ENCODE results near the gene SLCO2A1.

SLCO2A1 gene

DNA sequence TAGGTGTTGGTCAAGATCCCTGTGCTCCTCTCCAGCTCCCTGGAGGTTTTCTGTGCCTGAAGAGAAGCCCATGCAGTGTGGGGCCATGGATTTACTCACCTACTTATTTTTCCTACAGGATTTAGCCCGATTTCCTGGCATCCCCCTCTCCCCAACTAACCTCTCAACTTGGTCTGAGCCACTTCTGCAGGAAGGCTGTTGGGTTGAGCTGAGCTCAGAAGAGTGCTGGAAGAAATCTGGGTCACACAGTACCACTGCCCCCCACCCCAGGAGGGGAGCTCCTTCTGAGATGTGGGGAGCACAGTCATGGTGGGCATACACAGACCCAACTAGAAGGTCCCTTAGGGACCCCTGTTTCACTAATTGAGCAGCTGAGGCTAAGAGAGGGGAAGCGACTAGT is 34.4 kb upstream of the SLCO2A1 start:
- no peak for DNase-seq (ENCODE audit: low read depth)
- no peak overlapping the region for H3K4me3 ChIP-seq (ENCODE audit: low read depth, low read length)

DNA sequence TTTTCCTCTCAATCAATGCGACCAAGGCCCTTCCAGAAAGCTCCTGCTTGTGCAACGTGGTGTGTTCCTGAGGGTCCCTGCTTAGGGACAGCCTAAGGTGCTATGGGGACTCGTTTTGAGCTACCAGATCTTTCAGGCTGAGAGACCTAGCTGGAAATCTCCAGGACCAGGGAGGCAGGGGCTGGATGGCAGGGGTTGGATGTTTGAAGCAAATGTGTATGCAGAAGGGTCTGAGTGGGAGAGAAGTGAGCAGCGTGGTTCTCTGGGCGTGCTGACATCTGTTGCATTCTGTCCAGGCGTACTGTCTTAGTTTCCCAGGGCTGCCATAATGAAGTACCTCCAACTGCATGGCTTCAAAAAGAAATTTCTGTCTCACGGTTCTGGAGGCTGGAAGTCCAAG is 31.7 kb upstream of the SLCO2A1 start:
- no peak overlapping the region for H3K4me3 ChIP-seq (ENCODE audit: low read depth, low read length)
- DNase-seq (ENCODE audit: low read depth): no peak

- H3K4me3 ChIP-seq (ENCODE audit: low read depth, low read length): no peak overlapping the region
- no peak for DNase-seq (ENCODE audit: low read depth)
Observed at GRCh38 chr3:134060561-134061385, 31.0 kb upstream of the SLCO2A1 start.

- H3K4me3 ChIP-seq (ENCODE audit: low read depth, low read length): no peak overlapping the region
- no peak for DNase-seq (ENCODE audit: low read depth)
Observed at GRCh38 chr3:134059671-134060560, 30.2 kb upstream of the SLCO2A1 start.

- DNase-seq (ENCODE audit: low read depth): no peak
- H3K4me3 ChIP-seq (ENCODE audit: low read depth, low read length): no peak overlapping the region
Observed at GRCh38 chr3:134059035-134059601, 29.4 kb upstream of the SLCO2A1 start.

GRCh38 chr3:134057654-134058110 is 28.0 kb upstream of the SLCO2A1 start:
- DNase-seq (ENCODE audit: low read depth): no peak
- no peak overlapping the region for H3K4me3 ChIP-seq (ENCODE audit: low read depth, low read length)

GRCh38 chr3:134057006-134057653 is 27.4 kb upstream of the SLCO2A1 start:
- no peak overlapping the region for H3K4me3 ChIP-seq (ENCODE audit: low read depth, low read length)
- DNase-seq (ENCODE audit: low read depth): no peak

DNA sequence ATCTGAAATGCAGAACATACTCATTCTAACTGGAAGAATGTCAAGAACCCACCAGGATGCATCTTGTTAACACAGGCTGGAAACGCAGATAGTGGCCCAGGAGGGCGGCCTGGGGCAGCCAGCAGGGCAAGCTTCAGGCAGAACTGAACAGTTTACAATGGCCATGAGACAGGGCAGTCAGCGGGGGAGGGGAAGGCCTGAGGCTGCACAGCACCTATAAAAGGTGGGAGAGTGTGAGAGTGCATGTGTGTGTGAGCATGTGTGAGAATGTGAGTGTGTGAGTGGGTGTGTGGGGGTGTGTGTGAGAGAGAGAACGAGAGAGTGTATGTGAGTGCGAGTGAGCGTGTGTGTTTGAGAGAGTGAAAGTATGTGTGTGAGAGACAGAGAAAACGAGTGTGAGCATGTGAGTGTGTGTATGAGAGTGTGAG is 26.8 kb upstream of the SLCO2A1 start:
- H3K4me3 ChIP-seq (ENCODE audit: low read depth, low read length): no peak overlapping the region
- no peak for DNase-seq (ENCODE audit: low read depth)

DNA sequence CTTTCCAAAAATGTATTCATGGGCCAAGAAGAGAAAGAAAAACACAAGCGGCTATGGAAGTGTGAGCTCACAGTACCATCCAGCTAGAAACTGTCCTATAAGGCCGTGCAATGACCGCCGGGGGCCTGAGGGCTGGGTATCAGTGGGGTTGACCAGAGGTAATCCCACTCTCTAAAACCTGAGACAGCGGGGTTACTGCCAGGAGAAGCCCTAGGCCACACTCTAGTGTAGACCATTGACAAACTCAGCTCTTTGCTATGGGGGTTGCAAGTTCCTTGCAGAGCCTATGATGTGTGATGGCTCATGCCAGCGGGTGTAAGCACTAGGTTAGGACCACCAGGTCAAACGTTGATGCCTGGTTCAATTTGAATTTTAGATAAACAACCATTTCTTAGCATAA is 25.9 kb upstream of the SLCO2A1 start:
- no peak for DNase-seq (ENCODE audit: low read depth)
- no peak overlapping the region for H3K4me3 ChIP-seq (ENCODE audit: low read depth, low read length)

DNA sequence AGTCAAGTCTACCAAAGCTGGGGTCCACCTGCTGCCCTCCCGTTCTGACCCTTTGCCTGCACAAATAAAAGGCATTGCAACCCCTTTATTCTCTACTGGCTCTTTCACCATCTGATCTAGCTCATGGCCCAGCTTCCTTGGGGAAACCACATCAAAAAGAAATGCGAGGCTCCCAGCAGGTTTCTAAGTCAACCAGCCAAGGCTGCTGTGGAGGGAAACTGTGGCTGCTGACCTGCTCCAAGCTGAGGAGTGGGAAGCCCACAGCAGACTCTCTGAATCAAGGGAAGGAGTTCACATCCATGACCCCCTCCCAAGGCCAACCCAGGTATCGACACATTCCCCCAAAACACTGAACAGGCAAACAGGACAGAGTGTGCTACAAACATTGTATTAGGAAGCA is 25.2 kb upstream of the SLCO2A1 start:
- H3K4me3 ChIP-seq (ENCODE audit: low read depth, low read length): no peak overlapping the region
- no peak for DNase-seq (ENCODE audit: low read depth)

DNA sequence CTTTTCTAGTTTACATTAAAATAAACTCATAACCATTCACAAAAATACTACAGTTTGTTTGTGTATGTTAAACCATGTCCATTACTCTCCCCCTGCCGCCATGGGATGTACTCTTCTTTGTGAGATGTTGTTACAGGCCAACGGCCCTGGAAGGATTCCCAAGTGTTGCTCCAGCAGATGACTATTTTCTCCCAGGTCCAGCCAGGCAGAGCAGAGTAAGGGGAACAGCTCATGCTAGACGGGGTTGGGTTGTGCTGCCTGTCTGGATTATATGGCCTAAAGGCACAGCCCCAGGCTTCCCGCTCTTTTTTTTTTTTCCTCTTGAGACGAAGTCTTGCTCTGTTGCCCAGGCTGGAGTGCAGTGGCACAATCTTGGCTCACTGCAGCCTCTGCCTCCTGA is 24.5 kb upstream of the SLCO2A1 start:
- no peak overlapping the region for H3K4me3 ChIP-seq (ENCODE audit: low read depth, low read length)

DNA sequence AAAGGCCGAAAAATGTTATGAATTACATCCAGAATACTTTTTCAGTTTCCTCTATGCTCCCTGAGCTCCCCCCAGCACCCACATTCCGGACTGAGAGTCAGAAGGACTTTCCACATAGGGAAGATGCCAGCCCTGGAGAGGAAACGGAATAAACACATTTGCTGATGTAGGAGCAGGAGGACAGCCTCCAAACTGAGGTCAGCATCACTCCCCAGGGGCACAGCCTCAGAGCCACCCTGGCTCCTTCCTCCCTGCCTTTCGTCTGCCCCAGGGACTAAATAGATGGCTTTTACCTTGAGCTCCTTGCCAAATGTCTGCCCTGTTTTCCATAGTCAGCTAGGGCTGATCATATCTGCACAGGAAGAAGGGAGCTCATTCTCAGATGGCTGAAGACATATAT is 22.6 kb upstream of the SLCO2A1 start:
- DNase-seq (ENCODE audit: low read depth): no peak

More for the DNA sequence above, 24.5 kb upstream of the SLCO2A1 start:
- DNase-seq (ENCODE audit: low read depth): peak; percentile 32

DNA sequence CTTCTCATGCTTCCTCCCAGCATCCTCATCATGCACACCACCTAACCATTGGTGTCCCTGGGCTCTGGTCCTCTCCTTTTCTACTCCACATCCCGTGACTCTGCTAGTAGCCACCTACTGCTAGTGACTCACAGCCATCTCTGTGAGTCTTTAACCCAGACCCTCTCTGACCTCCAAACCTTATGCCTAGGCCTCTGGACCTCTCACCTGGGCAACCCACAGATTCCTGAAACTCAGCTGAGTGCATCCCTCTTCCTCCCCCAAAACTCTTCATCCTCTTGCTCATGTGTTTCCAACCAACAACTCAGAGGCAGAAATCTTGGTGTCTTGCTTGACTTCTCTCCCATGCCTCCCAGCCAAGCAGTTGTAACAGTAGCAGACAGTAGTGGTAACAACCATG is 20.0 kb upstream of the SLCO2A1 start:
- no peak for DNase-seq (ENCODE audit: low read depth)
- no peak overlapping the region for H3K4me3 ChIP-seq (ENCODE audit: low read depth, low read length)

More for the DNA sequence above, 22.6 kb upstream of the SLCO2A1 start:
- no peak overlapping the region for H3K4me3 ChIP-seq (ENCODE audit: low read depth, low read length)

DNA sequence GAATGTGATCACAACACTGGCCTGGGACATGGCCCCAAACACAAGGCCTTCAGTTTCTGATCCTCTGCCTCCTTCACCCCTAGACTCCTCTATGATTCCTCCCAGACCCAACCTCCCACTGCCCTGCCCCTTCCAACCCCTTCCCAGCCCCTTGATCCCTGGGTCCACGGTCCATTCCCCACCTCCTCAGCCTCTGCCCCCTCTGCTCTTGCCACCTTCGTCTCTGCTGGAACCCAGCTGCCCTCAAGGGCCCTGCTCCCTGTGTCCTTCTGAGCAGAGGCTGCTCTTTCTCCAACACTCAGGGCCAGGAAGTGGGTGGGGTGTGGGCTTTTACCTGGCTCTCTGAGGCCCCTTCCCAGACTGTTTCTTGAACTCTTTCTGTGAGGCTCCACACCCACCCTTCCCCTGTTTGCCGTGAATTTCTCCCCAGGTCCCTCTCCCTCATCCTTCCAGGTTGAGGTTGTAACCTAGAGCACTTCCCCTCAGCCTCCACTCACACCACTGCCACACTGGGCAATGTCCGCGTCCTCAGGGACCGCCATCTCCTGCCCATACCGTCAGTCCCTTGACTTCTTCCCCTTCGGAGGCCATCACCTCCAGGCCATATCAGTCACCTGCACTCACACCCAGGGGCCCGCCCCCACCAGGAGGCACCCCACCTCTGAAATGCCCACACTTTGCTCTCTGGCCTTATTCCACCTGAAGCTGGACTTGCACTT is 18.7 kb upstream of the SLCO2A1 start:
- no peak overlapping the region for H3K4me3 ChIP-seq (ENCODE audit: low read depth, low read length)
- DNase-seq (ENCODE audit: low read depth): no peak

DNA sequence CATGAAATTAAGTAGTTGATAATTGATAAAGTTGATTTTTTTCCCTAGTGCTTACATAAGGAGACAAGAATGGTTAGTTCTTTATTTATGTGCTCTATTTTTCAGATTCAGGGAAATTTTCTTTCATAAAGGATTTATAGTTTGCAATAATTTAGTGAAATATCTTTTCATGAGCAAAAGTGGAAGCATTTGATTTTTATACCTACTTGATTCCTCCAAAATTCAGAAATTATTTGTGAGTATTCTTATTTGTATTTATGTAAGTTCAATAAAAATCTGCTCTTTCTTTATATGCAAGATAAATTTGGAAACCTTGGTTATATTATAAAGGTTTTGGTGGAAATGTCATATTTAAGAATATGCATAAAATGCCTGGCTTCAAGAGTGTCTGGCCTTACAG is 14.7 kb upstream of the SLCO2A1 start:
- H3K4me3 ChIP-seq (ENCODE audit: low read depth, low read length): no peak overlapping the region
- DNase-seq (ENCODE audit: low read depth): no peak

GRCh38 chr3:134040066-134040465 is 10.3 kb upstream of the SLCO2A1 start:
- no peak for DNase-seq (ENCODE audit: low read depth)
- no peak overlapping the region for H3K4me3 ChIP-seq (ENCODE audit: low read depth, low read length)

DNA sequence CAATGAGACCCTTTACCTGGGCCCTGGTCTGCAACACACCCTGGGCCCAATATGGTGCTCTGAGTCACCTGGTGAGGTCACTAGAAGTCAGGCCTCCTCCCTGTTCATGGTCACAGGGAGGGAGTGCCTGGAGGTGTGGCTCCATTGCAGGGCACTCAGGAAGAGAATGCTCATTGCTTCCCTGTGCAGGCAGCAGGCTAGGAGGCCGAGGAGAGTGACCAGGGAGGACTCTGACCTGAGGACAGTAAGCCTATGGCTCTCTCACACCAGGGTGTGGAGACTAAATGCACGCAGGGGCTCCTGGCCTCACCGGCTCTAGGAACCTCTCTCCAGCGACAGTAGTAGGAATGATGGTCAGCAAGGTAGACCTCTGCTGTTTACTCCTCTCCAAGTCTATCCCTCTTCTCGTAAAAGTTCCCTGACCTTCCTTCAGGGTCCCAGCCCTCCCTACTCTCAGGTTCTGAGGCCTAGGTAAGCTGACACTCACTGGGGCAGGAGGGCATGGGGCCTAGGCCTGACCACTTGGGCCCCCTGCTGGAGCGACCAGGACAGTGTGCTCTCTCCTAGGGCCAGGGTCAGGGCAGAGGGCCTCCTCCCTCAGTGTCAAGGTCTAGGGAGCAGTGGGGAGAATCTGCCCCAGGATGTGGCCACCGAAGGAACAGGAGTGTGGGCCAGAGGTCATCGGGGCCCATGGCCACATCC is 9.6 kb upstream of the SLCO2A1 start:
- no peak for DNase-seq (ENCODE audit: low read depth)

GRCh38 chr3:134038716-134039115 is 9.0 kb upstream of the SLCO2A1 start:
- no peak overlapping the region for H3K4me3 ChIP-seq (ENCODE audit: low read depth, low read length)
- DNase-seq (ENCODE audit: low read depth): no peak

More for the DNA sequence above, 9.6 kb upstream of the SLCO2A1 start:
- no peak overlapping the region for H3K4me3 ChIP-seq (ENCODE audit: low read depth, low read length)

Measured in skeletal muscle cell (primary cell).